Measurements from ENCODE around the gene ADCK1. TPM values are rescaled to one million over a fixed set of nuclear protein-coding genes. Genes with fewer than 3 reads are reported as not detected.

ADCK1 gene
- total and polyA plus RNA-seq, 2 of the 13 experiments (the other 11 are each of a cell fraction or from before 2014, with no cell fraction given): 3.9 to 6.3 TPM

DNA sequence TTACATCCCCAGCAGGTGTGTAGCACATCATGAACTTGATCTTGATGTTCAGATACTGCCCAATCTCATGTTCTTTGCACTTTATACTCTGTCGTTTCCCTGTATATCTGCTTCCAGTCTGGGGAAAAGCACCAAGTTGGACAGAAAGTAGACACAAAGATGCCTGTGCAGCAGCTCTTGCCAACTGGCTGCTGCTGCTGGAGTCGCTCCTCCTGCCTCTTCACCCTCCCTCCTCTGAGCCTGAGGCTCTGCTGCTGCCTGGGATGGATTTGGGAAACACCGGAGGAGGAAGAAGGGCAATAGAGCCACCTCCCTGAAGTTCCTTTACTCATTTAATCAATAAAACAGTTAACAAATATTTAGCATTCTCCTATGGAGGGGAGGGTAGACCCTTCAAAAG is 32.4 kb downstream of the ADCK1 start:
- TF ChIP-seq ZNF24 (IDR thresholded peaks at IDR 0.05) (no peak), SOX5 (CRISPR knock-in tag; IDR thresholded peaks at IDR 0.05; ENCODE audit: borderline replicate concordance) (no peak), ELF1 (CRISPR knock-in tag; IDR thresholded peaks at IDR 0.05) (no peak), GTF2F1 (IDR thresholded peaks at IDR 0.05; ENCODE audit: low read length) (no peak), ZNF430 (CRISPR knock-in tag; IDR thresholded peaks at IDR 0.05) (no peak), KLF11 (CRISPR knock-in tag; IDR thresholded peaks at IDR 0.05) (no peak)
- TF ChIP-seq, protein P1, sequence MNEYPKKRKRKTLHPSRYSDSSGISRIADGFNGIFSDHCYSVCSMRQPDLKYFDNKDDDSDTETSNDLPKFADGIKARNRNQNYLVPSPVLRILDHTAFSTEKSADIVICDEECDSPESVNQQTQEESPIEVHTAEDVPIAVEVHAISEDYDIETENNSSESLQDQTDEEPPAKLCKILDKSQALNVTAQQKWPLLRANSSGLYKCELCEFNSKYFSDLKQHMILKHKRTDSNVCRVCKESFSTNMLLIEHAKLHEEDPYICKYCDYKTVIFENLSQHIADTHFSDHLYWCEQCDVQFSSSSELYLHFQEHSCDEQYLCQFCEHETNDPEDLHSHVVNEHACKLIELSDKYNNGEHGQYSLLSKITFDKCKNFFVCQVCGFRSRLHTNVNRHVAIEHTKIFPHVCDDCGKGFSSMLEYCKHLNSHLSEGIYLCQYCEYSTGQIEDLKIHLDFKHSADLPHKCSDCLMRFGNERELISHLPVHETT (CRISPR knock-in tag; conservative IDR thresholded peaks at IDR 0.05): no peak
- intact Hi-C loops (cut with micrococcal nuclease; ENCODE audit: unreplicated experiment): no loop called here

GRCh38 chr14:77837926-77838325 is 38.0 kb downstream of the ADCK1 start:
- H3K9ac ChIP-seq (ENCODE audit: insufficient read depth, low read depth, low read length): no peak overlapping the region
- H3K27me3 ChIP-seq (ENCODE audit: control insufficient read depth in 1 of 2, insufficient read depth in 2 of 2, low read length in 2 of 2): no peaks in the 10 kb centered on the region
- intact Hi-C loops (cut with micrococcal nuclease; ENCODE audit: unreplicated experiment) (no loop called here), in situ Hi-C loops (cut with HindIII; ENCODE audit: extremely low pct_ligation_motif_present, low pct_unique_long_range_greater_than_20kb) (no loop called here)
- TF ChIP-seq DZIP1 (CRISPR knock-in tag; IDR thresholded peaks at IDR 0.05) (no peak), PHF5A (CRISPR knock-in tag; IDR thresholded peaks at IDR 0.05; ENCODE audit: low read depth, unreplicated experiment) (no peak)
- DNase-seq (ENCODE audit: low spot score) (no peak), FAIRE-seq (no peak), ATAC-seq (no peak)
- H3K4me1 ChIP-seq (ENCODE audit: insufficient read depth, low read length): no peaks in the 10 kb centered on the region
- H3K79me2 ChIP-seq (ENCODE audit: insufficient read depth, low read length): no peaks in the 10 kb centered on the region
- BruUV-seq (replicated peaks): no TSS peak
- H3K4me3 ChIP-seq (replicated peaks in 1 of 3; ENCODE audit: insufficient read depth in 1 of 3, low read depth in 2 of 3, low read length in 3 of 3): no peak overlapping the region
- CTCF ChIA-PET (ENCODE audit: low intra/inter-chr PET ratio, low total read pairs): no interaction called here
- no peaks in the 10 kb centered on the region for H3K9me3 ChIP-seq (ENCODE audit: low read length)
- no peak overlapping the region for H2AFZ ChIP-seq (ENCODE audit: low read length)
- no peak overlapping the region for H3K27ac ChIP-seq (ENCODE audit: extremely low read length, insufficient read depth, low read length)
- no peak overlapping the region for H3K4me2 ChIP-seq (ENCODE audit: low read depth, low read length)
- POLR2A ChIA-PET: no interaction called here
- 90% methylated on average over 7 of the region's 7 CpGs for WGBS (ENCODE audit: low lambda C conversion rate)
- H3K36me3 ChIP-seq (replicated peaks in 1 of 2; ENCODE audit: control insufficient read depth in 1 of 2, insufficient read depth in 2 of 2, low read length in 2 of 2): no peaks in the 10 kb centered on the region; a peak in 1 of 5 replicates
- no peaks in the 10 kb centered on the region for H4K20me1 ChIP-seq (ENCODE audit: insufficient read depth, low read length)

More for the DNA sequence above, 32.4 kb downstream of the ADCK1 start:
- H3K36me3 ChIP-seq (replicated peaks in 1 of 2; ENCODE audit: control insufficient read depth in 1 of 2, insufficient read depth in 2 of 2, low read length in 2 of 2): no peaks in the 10 kb centered on the region; a peak in 1 of 5 replicates
- ChIA-PET POLR2A (no interaction called here), CTCF (ENCODE audit: low intra/inter-chr PET ratio, low total read pairs) (no interaction called here)
- H2AFZ ChIP-seq (ENCODE audit: low read length): no peak overlapping the region
- no peak for FAIRE-seq
- H3K27ac ChIP-seq (ENCODE audit: extremely low read length, insufficient read depth, low read length): no peak overlapping the region
- no peaks in the 10 kb centered on the region for H3K4me1 ChIP-seq (ENCODE audit: insufficient read depth, low read length)
- no peaks in the 10 kb centered on the region for H3K27me3 ChIP-seq (ENCODE audit: control insufficient read depth in 1 of 2, insufficient read depth in 2 of 2, low read length in 2 of 2)
- H4K20me1 ChIP-seq (ENCODE audit: insufficient read depth, low read length): no peaks in the 10 kb centered on the region
- no peaks in the 10 kb centered on the region for H3K9me3 ChIP-seq (ENCODE audit: low read length)
- 64% methylated on average over 3 of the region's 3 CpGs for WGBS (ENCODE audit: low lambda C conversion rate)
- no peak for DNase-seq (ENCODE audit: low spot score)
- H3K79me2 ChIP-seq (ENCODE audit: insufficient read depth, low read length): no peaks in the 10 kb centered on the region
- BruUV-seq (replicated peaks): no TSS peak
- no peak for ATAC-seq
- no peak overlapping the region for H3K9ac ChIP-seq (ENCODE audit: insufficient read depth, low read depth, low read length)
- no peak overlapping the region for H3K4me2 ChIP-seq (ENCODE audit: low read depth, low read length)
- no peak overlapping the region for H3K4me3 ChIP-seq (replicated peaks in 1 of 3; ENCODE audit: insufficient read depth in 1 of 3, low read depth in 2 of 3, low read length in 3 of 3)
- in situ Hi-C loops (cut with HindIII; ENCODE audit: extremely low pct_ligation_motif_present, low pct_unique_long_range_greater_than_20kb): no loop called here

Data from HepG2 (cell line).